HUES6 (cell line): Measurements from ENCODE around the gene DLGAP1.

Experiments
- H3K27ac ChIP-seq: 2 replicates; pipeline ENCODE4 v1.7.0; 2013; ENCODE audit warnings: low read depth, mild to moderate bottlenecking, low read length, inconsistent platforms
- H3K27me3 ChIP-seq: 2 replicates; pipeline ENCODE4 v1.6.1; 2013; ENCODE audit warnings: low read length; ENCODE audit not compliant: control insufficient read depth, insufficient read depth
- H3K36me3 ChIP-seq: 2 replicates; pipeline ENCODE4 v1.6.1; 2013; ENCODE audit warnings: low read length; ENCODE audit not compliant: control insufficient read depth, insufficient read depth
- H3K4me1 ChIP-seq: 2 replicates; pipeline ENCODE4 v1.6.1; 2013; ENCODE audit warnings: low read length; ENCODE audit not compliant: control insufficient read depth, insufficient read depth
- H3K4me3 ChIP-seq: 2 replicates; pipeline ENCODE4 v1.5.1; 2013; ENCODE audit warnings: low read depth, low read length
- H3K9ac ChIP-seq: one replicate; pipeline ENCODE4 v1.6.1; 2013; ENCODE audit warnings: mild to moderate bottlenecking, low read length
- H3K9me3 ChIP-seq: 2 replicates; pipeline ENCODE4 v1.6.1; 2013; ENCODE audit warnings: low read depth, low read length; ENCODE audit not compliant: control insufficient read depth, insufficient read depth

Gene DLGAP1

DNA sequence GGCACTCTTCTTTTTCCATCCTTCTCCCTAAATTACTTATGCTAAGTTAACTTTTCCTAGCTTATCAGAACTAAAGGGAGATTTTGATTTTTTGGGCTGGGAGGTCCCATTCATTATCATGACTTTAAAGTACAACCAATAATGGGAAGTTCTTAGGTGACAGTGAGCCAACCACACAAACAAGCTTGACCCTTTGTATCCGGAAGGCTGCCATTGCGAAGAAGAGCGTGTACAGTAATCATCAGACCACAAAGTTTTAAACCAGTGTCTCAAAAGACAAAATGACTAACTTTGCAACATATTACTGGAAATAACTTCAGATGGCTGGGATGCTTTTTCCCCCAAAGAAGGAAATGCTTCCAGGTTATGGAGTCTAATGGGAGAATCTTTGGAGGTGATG is 707.0 kb downstream of the DLGAP1 start:
- H3K4me1 ChIP-seq = no peaks in the 10 kb centered on the region
- H3K27ac ChIP-seq = no peak overlapping the region
- H3K27me3 ChIP-seq = no peaks in the 10 kb centered on the region
- no peak overlapping the region for H3K9ac ChIP-seq
- H3K36me3 ChIP-seq = no peaks in the 10 kb centered on the region
- no peaks in the 10 kb centered on the region for H3K9me3 ChIP-seq
- no peak overlapping the region for H3K4me3 ChIP-seq

DNA sequence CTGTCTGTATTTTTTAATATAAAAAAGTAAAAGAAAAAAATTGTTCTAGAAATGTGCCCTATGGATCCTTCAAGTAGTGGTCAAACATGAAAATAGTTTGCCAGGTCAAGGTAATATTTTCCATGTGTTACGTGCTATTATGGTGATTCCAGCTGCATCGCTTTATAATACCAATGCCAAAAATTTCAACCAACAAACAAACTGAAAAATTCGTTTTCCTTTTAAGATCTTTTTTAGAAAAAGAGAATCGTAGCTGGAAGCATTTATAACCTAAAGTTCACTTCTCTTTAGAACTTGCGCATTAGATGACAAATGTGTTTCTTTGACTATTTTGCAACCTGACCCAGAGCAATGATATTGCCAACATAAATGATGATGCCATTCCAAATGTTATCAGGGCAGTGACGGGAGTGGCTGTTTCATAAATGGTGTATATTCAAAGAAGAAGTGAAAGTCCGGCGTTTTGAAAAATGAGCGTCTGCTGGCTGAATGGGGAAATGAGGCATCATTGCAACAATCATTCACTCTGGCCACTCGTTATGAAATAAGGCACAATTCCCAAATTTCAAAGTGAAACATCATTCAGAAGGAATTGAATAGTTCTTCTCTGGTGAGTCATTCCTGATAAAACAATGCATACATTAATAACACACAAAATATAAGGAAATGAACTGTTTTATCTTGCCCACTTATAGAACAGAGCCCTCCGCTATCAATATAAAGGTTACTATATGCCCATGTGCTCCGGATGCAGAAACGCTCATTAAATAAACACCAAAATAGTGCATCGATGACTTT is 707.7 kb downstream of the DLGAP1 start:
- H3K36me3 ChIP-seq = no peaks in the 10 kb centered on the region
- no peaks in the 10 kb centered on the region for H3K4me1 ChIP-seq
- H3K9ac ChIP-seq = no peak overlapping the region
- H3K27me3 ChIP-seq = no peaks in the 10 kb centered on the region
- H3K9me3 ChIP-seq = no peaks in the 10 kb centered on the region
- no peak overlapping the region for H3K4me3 ChIP-seq
- H3K27ac ChIP-seq = no peak overlapping the region

GRCh38 chr18:3742541-3742940 is 712.6 kb downstream of the DLGAP1 start:
- Histone ChIP-seq H3K9me3 (peaks cover 6% of the 10 kb centered on the region; the same call in 1 of the 2 replicates), H3K27me3 (no peaks in the 10 kb centered on the region), H3K27ac (no peak overlapping the region), H3K36me3 (0 out of 2 replicates have a peak, but pooled peaks cover 4% of the 10 kb centered on the region), H3K4me1 (no peaks in the 10 kb centered on the region), H3K9ac (no peak overlapping the region), H3K4me3 (no peak overlapping the region)

- Histone ChIP-seq H3K4me1 (no peaks in the 10 kb centered on the region), H3K27ac (no peak overlapping the region), H3K9ac (no peak overlapping the region), H3K4me3 (no peak overlapping the region), H3K27me3 (no peaks in the 10 kb centered on the region), H3K36me3 (0 out of 2 replicates have a peak, but pooled peaks cover 4% of the 10 kb centered on the region), H3K9me3 (peaks cover 6% of the 10 kb centered on the region; the same call in 1 of the 2 replicates)
These were observed 713.8 kb downstream of the DLGAP1 start for GRCh38 chr18:3741333-3741732.

DNA sequence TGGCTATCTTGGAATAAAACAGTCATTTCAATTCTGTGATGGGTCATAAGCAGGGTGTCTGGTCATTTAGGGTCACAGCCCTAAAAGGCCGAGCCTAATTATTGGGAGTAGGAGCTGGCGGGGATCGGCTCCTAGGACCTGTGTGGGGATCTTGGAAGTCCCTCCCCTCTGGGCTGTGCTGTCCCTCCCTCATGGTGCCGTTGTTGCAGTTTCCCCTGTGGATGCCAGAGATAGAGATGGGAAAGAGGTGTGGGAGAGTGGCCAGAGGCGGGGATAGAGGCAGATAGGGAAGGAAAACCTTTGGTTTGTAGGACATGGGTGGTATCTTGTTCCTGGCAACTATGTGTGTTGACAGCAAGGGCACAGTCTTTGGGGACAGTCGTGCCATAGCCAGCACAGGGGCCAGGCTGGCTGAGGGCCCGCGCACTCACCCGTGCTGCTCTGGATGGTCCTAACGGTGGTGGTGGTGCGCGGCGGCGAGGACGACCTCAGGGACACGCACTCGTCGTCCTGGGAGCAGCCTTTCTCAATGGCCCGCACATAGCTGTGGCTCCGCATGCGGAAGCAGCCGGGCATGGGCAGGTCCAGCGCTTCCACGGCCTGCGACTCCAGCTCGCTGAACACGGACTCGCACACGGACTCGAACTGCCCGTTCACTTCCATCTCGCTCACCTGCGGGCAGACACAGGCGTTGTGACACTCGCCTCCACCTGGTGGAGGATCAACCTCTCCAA is 726.2 kb downstream of the DLGAP1 start:
- H3K27ac ChIP-seq = no peak overlapping the region
- no peak overlapping the region for H3K4me3 ChIP-seq
- no peaks in the 10 kb centered on the region for H3K9me3 ChIP-seq
- H3K36me3 ChIP-seq = no peaks in the 10 kb centered on the region
- H3K9ac ChIP-seq = no peak overlapping the region
- no peaks in the 10 kb centered on the region for H3K4me1 ChIP-seq
- H3K27me3 ChIP-seq = no peaks in the 10 kb centered on the region

GRCh38 chr18:3727274-3727673 is 727.8 kb downstream of the DLGAP1 start:
- H3K9ac ChIP-seq = no peak overlapping the region
- H3K9me3 ChIP-seq = no peaks in the 10 kb centered on the region
- H3K4me3 ChIP-seq = no peak overlapping the region
- no peak overlapping the region for H3K27ac ChIP-seq
- no peaks in the 10 kb centered on the region for H3K36me3 ChIP-seq
- peaks cover 10% of the 10 kb centered on the region for H3K4me1 ChIP-seq
- H3K27me3 ChIP-seq = no peaks in the 10 kb centered on the region

- no peak overlapping the region for H3K27ac ChIP-seq
- no peak overlapping the region for H3K9ac ChIP-seq
- H3K27me3 ChIP-seq = no peaks in the 10 kb centered on the region
- H3K36me3 ChIP-seq = no peaks in the 10 kb centered on the region
- H3K9me3 ChIP-seq = no peaks in the 10 kb centered on the region
- no peak overlapping the region for H3K4me3 ChIP-seq
- peaks cover 18% of the 10 kb centered on the region for H3K4me1 ChIP-seq
These were observed 728.7 kb downstream of the DLGAP1 start for GRCh38 chr18:3726238-3726951.

- no peaks in the 10 kb centered on the region for H3K36me3 ChIP-seq
- no peak overlapping the region for H3K27ac ChIP-seq
- H3K27me3 ChIP-seq = no peaks in the 10 kb centered on the region
- H3K9me3 ChIP-seq = no peaks in the 10 kb centered on the region
- H3K9ac ChIP-seq = no peak overlapping the region
- H3K4me1 ChIP-seq = peaks cover 21% of the 10 kb centered on the region
- H3K4me3 ChIP-seq = no peak overlapping the region
These were observed 730.0 kb downstream of the DLGAP1 start for GRCh38 chr18:3725115-3725514.

- H3K36me3 ChIP-seq = no peaks in the 10 kb centered on the region
- no peak overlapping the region for H3K27ac ChIP-seq
- no peaks in the 10 kb centered on the region for H3K9me3 ChIP-seq
- no peak overlapping the region for H3K4me3 ChIP-seq
- peaks cover 21% of the 10 kb centered on the region for H3K4me1 ChIP-seq
- H3K27me3 ChIP-seq = no peaks in the 10 kb centered on the region
- H3K9ac ChIP-seq = no peak overlapping the region
These were observed 731.6 kb downstream of the DLGAP1 start for GRCh38 chr18:3723554-3723953.

- Histone ChIP-seq H3K4me1 (peaks cover 21% of the 10 kb centered on the region), H3K9ac (no peak overlapping the region), H3K9me3 (no peaks in the 10 kb centered on the region), H3K4me3 (no peak overlapping the region), H3K27ac (no peak overlapping the region), H3K27me3 (no peaks in the 10 kb centered on the region), H3K36me3 (no peaks in the 10 kb centered on the region)
These were observed 732.3 kb downstream of the DLGAP1 start for GRCh38 chr18:3722649-3723433.
